NCI-H69 (cell line): ENCODE data around the gene MAPRE3.

ENCODE experiments used
- DNase-seq: peaks from one replicate; lab custom pipeline; 2025; lab: John Stamatoyannopoulos, UW

MAPRE3 gene

GRCh38 chr2:27040282-27040681 lies 69.8 kb downstream of the MAPRE3 start:
- DNase-seq = no peak

- peak; percentile 80 for DNase-seq
Measured at GRCh38 chr2:27041752-27042151, 71.3 kb downstream of the MAPRE3 start.

- DNase-seq = peak; percentile 68
Measured at GRCh38 chr2:27042159-27042661, 71.8 kb downstream of the MAPRE3 start.

GRCh38 chr2:27042985-27043634 lies 72.7 kb downstream of the MAPRE3 start:
- DNase-seq = no peak

- no peak for DNase-seq
Measured at GRCh38 chr2:27049422-27050280, 79.2 kb downstream of the MAPRE3 start.

DNA sequence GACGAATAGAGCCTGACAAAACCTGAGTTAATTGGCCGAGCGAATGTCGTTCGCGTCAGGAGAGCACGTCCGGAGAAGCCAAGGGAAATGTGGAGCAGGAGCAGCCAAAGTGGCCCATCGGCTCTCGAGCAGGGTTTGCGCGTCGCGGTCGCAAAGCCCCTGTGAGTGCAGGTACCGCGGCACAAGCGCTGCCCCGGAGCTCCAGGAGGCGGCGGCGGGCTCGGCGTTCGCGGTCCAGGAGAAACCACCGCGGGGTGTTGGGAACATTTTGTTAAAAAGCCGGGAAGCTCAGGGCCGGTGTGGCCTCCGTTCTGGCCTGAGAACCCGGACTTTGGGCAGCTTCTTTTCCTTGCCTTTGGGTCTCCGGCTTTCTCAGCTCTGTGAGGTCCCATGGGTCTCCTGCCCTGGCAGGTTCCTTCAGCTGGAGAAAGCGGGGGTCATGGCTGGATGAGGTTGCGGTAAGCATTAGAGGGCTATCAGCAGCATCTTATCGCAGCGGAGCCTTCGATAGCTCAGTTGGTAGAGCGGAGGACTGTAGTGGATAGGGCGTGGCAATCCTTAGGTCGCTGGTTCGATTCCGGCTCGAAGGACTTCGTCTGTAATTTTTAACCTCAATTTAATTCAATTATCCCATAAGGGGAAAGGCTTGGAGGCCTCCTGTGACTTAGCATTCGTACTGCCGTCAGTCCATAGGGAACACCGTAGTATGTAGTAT lies 80.0 kb downstream of the MAPRE3 start:
- peak; percentile 92 for DNase-seq

GRCh38 chr2:27050996-27051901 lies 80.8 kb downstream of the MAPRE3 start, which contains the start of gene AGBL5:
Gene AGBL5 (plus strand): TSS chr2:27051668. CDS start chr2:27052959, 1,291 bp downstream.
- DNase-seq = peak; percentile 91

GRCh38 chr2:27051902-27052645 lies 81.6 kb downstream of the MAPRE3 start:
- DNase-seq = no peak

- no peak for DNase-seq
Measured at GRCh38 chr2:27053321-27053720, 82.9 kb downstream of the MAPRE3 start.

GRCh38 chr2:27053776-27054175 lies 83.3 kb downstream of the MAPRE3 start:
- no peak for DNase-seq

DNA sequence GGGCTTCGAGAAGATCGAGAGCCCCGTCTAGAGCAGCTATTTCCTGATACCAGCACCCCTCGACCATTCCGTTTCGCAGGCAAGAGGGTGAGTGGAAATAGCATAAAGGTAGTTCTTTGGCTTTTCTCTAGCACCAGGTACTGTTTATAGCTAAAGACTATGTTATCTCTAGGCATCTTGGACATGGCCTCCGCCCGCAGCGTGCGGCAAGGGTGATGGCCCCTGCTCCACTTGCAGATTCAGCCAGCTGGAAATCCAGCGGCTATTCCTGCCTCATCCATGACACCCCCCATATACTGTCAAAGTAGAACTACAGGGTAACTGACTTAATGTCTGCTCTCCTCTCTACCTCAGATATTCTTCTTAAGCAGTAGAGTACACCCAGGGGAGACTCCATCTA lies 84.3 kb downstream of the MAPRE3 start:
- no peak for DNase-seq

- no peak for DNase-seq
Measured at GRCh38 chr2:27057184-27057583, 86.7 kb downstream of the MAPRE3 start.

DNA sequence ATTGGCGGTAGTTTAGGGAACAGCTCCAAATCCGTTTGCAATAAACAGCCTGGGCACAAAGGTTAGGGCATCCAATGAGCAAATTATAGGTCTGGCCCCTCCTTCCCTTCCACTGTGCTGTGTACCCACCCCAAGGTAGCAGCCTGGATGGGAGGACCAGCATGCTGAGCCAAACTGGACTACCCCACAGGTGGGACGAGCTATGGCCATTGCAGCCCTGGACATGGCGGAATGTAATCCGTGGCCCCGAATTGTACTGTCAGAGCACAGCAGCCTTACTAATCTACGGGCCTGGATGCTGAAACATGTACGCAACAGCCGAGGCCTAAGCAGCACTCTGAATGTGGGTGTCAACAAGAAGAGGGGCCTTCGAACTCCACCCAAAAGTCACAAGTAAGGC lies 87.8 kb downstream of the MAPRE3 start:
- no peak for DNase-seq

- no peak for DNase-seq
Measured at GRCh38 chr2:27059141-27059820, 88.8 kb downstream of the MAPRE3 start.

DNA sequence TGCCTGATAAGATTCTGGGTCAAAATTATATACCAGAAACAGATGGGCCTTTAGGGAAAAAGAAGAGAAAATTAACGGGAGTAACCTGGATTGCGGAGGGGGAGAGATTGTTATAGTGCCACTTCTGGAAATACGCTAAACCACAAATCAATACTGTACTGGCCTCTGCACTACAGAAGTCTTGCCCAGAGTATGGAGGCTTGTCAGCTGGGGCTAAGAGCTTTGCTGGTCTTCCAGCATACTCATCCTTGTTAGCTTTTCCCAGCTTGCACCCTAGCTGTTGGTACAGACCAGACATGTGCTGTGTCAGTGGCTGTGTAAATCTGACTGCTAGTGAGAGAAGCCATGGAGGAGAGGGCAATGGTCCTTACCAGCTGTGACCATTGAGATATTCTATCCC lies 89.9 kb downstream of the MAPRE3 start:
- DNase-seq = no peak

- no peak for DNase-seq
Measured at GRCh38 chr2:27065128-27065527, 94.7 kb downstream of the MAPRE3 start.

DNA sequence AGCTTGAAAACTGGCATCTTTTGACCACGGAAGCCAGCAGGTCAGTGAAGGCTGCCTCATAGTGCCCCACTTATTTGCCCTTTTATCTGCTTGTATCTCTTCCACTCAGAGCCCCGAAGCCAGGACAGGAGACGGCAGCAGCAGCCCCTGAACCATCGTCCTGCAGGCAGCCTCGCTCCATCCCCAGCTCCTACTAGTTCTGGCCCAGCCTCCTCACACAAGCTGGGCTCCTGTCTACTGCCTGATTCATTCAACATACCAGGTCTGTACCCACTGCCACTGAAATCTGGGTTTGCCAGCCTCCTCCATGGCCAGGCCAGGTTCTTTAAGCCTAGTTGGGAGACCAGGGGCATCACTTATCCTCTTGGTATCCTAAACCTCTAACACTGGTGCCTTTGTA lies 96.9 kb downstream of the MAPRE3 start:
- DNase-seq = no peak

DNA sequence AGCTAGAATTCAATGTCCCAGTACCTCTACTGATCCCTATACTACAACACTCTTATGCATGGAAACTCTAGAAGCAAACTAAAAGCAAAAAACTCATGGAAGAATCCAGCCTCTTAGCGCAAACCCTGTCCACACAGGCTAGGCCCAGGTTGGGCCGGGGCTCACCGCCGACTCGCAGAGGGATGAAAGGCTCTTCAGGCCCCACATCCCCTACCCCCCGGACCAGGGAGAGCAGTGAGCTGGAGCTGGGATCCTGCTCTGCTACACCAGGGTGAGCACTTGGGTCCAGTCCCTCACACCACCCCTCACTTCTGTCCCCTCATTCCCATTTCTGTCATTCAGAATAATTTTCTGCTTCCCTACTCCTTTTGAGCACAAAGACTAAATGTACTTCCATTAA lies 99.0 kb downstream of the MAPRE3 start:
- no peak for DNase-seq

DNA sequence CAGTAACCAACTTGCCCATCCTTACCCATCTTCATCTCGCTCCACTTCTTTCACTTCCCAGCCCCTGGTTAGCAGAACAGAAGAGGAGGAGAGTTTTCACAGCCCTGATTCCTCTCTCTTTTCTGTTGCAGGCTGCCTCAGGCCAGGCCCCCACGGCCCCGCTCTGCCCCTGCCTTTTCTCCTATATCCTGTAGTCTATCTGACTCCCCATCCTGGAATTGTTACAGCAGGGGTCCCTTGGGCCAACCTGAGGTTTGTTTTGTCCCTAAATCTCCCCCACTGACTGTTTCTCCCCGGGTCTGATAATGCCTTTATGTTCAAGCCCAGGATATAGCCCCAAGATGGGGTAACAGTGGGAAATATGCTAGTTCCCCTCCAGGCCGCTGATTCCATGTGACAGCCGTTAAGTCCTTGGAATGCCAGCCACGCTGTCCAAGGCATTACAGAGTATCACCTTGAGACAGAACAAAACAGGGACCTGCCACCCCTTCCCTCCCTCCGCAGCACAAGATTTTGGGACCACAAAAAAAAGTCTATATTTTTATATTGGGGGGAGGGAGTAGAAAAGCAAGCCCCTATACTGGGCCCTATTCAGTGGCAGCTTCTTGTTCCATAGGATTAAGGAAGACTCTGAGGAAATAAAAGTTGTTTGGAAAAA lies 99.7 kb downstream of the MAPRE3 start:
- no peak for DNase-seq
